22Rv1 (cell line): ENCODE measurements around the gene TPSAB1.
"Not testable (repeated sequence)": the region's sequence is repeated elsewhere in the genome, so short reads cannot be mapped to it uniquely, and the experiment has no call there.

Experiments
- CTCF ChIP-seq: fragments of 450-650 bp; IDR thresholded peaks from 2 replicates; pipeline ENCODE4 v1.5.1; 2017; ENCODE audit warnings: mild to moderate bottlenecking
- ZFX ChIP-seq: fragments of 450-650 bp; IDR thresholded peaks from 2 replicates; pipeline ENCODE4 v1.6.1; 2017; ENCODE audit warnings: antibody characterized with exemption, borderline replicate concordance

GRCh38 chr16:1198671-1199346, 41.7 kb upstream of the TPSAB1 start:
- TF ChIP-seq CTCF, ZFX: not testable (repeated sequence)
